Lower leg skin (tissue), 3 donors: ENCODE results near the gene HEBP1.

Experiments used
- CTCF ChIP-seq, 3 donors: fragments of 450-650 bp; IDR thresholded peaks; one replicate each; pipeline ENCODE4 v1.5.1; 2016; ENCODE audit warnings: antibody characterized with exemption in 3 of 3, mild to moderate bottlenecking in 3 of 3, moderate library complexity in 2 of 3
- POLR2A ChIP-seq, 2 donors: fragments of 450-650 bp; IDR thresholded peaks; one replicate each; pipeline ENCODE4 v1.6.1; 2016 to 2017; ENCODE audit warnings: antibody characterized with exemption in 2 of 2, mild to moderate bottlenecking in 1 of 2, moderate library complexity in 1 of 2

DNA sequence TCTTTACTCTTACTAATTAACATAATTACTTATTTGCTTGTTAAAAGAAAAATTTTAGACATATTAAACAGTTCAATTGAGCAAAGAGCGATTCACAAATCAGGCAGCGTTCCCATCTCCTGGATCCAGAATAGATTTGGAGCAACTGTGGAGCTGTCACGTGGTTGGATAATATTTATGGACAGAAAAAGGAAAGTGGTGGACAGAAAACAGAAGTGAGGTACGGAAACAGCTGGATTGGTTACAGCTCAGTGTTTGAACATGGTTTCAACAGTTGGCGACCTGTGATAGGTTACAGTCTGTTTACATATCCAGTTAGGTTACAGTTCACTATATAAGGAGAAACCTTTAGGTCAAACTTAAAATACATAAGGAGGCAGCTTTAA lies 24.5 kb upstream of the HEBP1 start:
- TF ChIP-seq CTCF (IDR thresholded peaks at IDR 0.05): no peak
- TF ChIP-seq POLR2A (IDR thresholded peaks at IDR 0.05): no peak
